Fibroblast of villous mesenchyme (primary cell): ENCODE data around the gene NDC80. TPM values are rescaled to one million over a fixed set of nuclear protein-coding genes. Genes with fewer than 3 reads are reported as not detected.

Source experiments
- DNase-seq: peaks from one replicate; pipeline ENCODE4 v3.0.0-alpha.2; 2010; ENCODE audit warnings: low read depth
- H3K4me3 ChIP-seq: 2 replicates; pipeline ENCODE4 v1.5.1; 2011; ENCODE audit warnings: low read depth, mild to moderate bottlenecking, low read length
- CTCF ChIP-seq: IDR thresholded peaks from 2 replicates; pipeline ENCODE4 v1.5.1; 2012; ENCODE audit warnings: low read depth, mild to moderate bottlenecking, low read length; ENCODE audit not compliant: insufficient read depth
- total RNA-seq: library from RNA; depleted of rRNA; stranded (reverse); fragments of >200 nt; gene quantifications from 2 replicates; pipeline ENCODE4 v1.2.3, GENCODE V29; 2012

NDC80 gene
- total RNA-seq, 1 donor, result 25.5 TPM

- H3K4me3 ChIP-seq, result no peak overlapping the region
- TF ChIP-seq CTCF, result no peak
- DNase-seq, result no peak
Measured at GRCh38 chr18:2554696-2555095, 16.7 kb upstream of the NDC80 start.

GRCh38 chr18:2555895-2556294 lies 15.5 kb upstream of the NDC80 start:
- no peak for TF ChIP-seq CTCF
- H3K4me3 ChIP-seq, result no peak overlapping the region
- no peak for DNase-seq

- TF ChIP-seq CTCF, result no peak
- DNase-seq, result no peak
- H3K4me3 ChIP-seq, result no peak overlapping the region
Measured at GRCh38 chr18:2557536-2557935, 13.8 kb upstream of the NDC80 start.

- H3K4me3 ChIP-seq, result no peak overlapping the region
- no peak for DNase-seq
- no peak for TF ChIP-seq CTCF
Measured at GRCh38 chr18:2559249-2559648, 12.1 kb upstream of the NDC80 start.

- DNase-seq, result no peak
- H3K4me3 ChIP-seq, result no peak overlapping the region
- no peak for TF ChIP-seq CTCF
Measured at GRCh38 chr18:2564373-2564772, 7.0 kb upstream of the NDC80 start.

- no peak overlapping the region for H3K4me3 ChIP-seq
- no peak for DNase-seq
- no peak for TF ChIP-seq CTCF
Measured at GRCh38 chr18:2568129-2568528, 3.2 kb upstream of the NDC80 start.

GRCh38 chr18:2568605-2569004 lies 2.8 kb upstream of the NDC80 start:
- no peak overlapping the region for H3K4me3 ChIP-seq
- TF ChIP-seq CTCF, result no peak
- no peak for DNase-seq
